Trophoblast cell (in vitro differentiated cells and primary cell): ENCODE data around the gene CFAP126.
"Not testable (repeated sequence)": the region's sequence is repeated elsewhere in the genome, so short reads cannot be mapped to it uniquely, and the experiment has no call there.

ENCODE experiments used
- DNase-seq, 2 donors: peaks; one replicate each; pipeline ENCODE4 v3.0.0-alpha.2; 2016
- H2AFZ ChIP-seq: 2 replicates; pipeline ENCODE4 v1.6.1; 2013; ENCODE audit warnings: low read length, moderate library complexity, mild to moderate bottlenecking; ENCODE audit not compliant: insufficient read depth, poor library complexity
- H2AK5ac ChIP-seq: 2 replicates; pipeline ENCODE4 v1.6.1; 2013; ENCODE audit warnings: mild to moderate bottlenecking, low read length
- H2BK120ac ChIP-seq: 2 replicates; pipeline ENCODE4 v1.6.1; 2013; ENCODE audit warnings: low read length, mild to moderate bottlenecking, moderate library complexity; ENCODE audit not compliant: insufficient read depth, poor library complexity
- H2BK12ac ChIP-seq: 2 replicates; pipeline ENCODE4 v1.6.1; 2013; ENCODE audit warnings: mild to moderate bottlenecking, low read length, moderate library complexity
- H2BK5ac ChIP-seq: 2 replicates; pipeline ENCODE4 v1.6.1; 2013; ENCODE audit warnings: low read length, low read depth, moderate library complexity, mild to moderate bottlenecking; ENCODE audit not compliant: poor library complexity
- H3K14ac ChIP-seq: 2 replicates; pipeline ENCODE4 v1.6.1; 2013; ENCODE audit warnings: mild to moderate bottlenecking, low read length
- H3K18ac ChIP-seq: 2 replicates; pipeline ENCODE4 v1.6.1; 2013; ENCODE audit warnings: mild to moderate bottlenecking, low read length
- H3K23ac ChIP-seq: 2 replicates; pipeline ENCODE4 v1.6.1; 2013; ENCODE audit warnings: low read length
- H3K27ac ChIP-seq: 2 replicates; pipeline ENCODE4 v1.5.1; 2013; ENCODE audit warnings: low read depth, mild to moderate bottlenecking, inconsistent platforms, low read length, moderate library complexity
- H3K27me3 ChIP-seq: 2 replicates; pipeline ENCODE4 v1.6.1; 2013; ENCODE audit warnings: inconsistent platforms, mild to moderate bottlenecking, low read length, moderate library complexity; ENCODE audit not compliant: insufficient read depth
- H3K36me3 ChIP-seq, 2 experiments: 1 replicate in 1 of 2; 2 replicates in 1 of 2; pipeline ENCODE4 v1.6.1; 2013; ENCODE audit warnings: low read length in 2 of 2, mild to moderate bottlenecking in 2 of 2, moderate library complexity in 1 of 2; ENCODE audit not compliant: insufficient read depth in 2 of 2, control insufficient read depth in 1 of 2
- H3K4ac ChIP-seq: 2 replicates; pipeline ENCODE4 v1.6.1; 2013; ENCODE audit warnings: low read depth, mild to moderate bottlenecking, low read length, moderate library complexity
- H3K4me1 ChIP-seq, 2 experiments: 1 replicate in 1 of 2; 2 replicates in 1 of 2; pipeline ENCODE4 v1.6.1; 2013; ENCODE audit warnings: low read length in 2 of 2, mild to moderate bottlenecking in 2 of 2, moderate library complexity in 1 of 2; ENCODE audit not compliant: insufficient read depth in 2 of 2, control insufficient read depth in 1 of 2
- H3K4me2 ChIP-seq: 2 replicates; pipeline ENCODE4 v1.6.1; 2013; ENCODE audit warnings: inconsistent platforms, mild to moderate bottlenecking, low read length, moderate library complexity
- H3K4me3 ChIP-seq: 2 replicates; pipeline ENCODE4 v1.5.1; 2013; ENCODE audit warnings: mild to moderate bottlenecking, low read depth, low read length, inconsistent platforms
- H3K79me1 ChIP-seq: one replicate; pipeline ENCODE4 v1.6.1; 2013; ENCODE audit warnings: low read length
- H3K79me2 ChIP-seq: 2 replicates; pipeline ENCODE4 v1.6.1; 2013; ENCODE audit warnings: low read length, mild to moderate bottlenecking; ENCODE audit not compliant: control insufficient read depth, insufficient read depth, poor library complexity
- H3K9ac ChIP-seq: 2 replicates; pipeline ENCODE4 v1.6.1; 2013; ENCODE audit warnings: mild to moderate bottlenecking, low read length
- H3K9me3 ChIP-seq: 2 replicates; pipeline ENCODE4 v1.6.1; 2013; ENCODE audit warnings: low read depth, mild to moderate bottlenecking, control low read depth, inconsistent platforms, low read length; ENCODE audit not compliant: insufficient read depth
- H4K12ac ChIP-seq: 2 replicates; pipeline ENCODE4 v1.6.1; 2013; ENCODE audit warnings: low read depth, mild to moderate bottlenecking, low read length, moderate library complexity
- H4K8ac ChIP-seq: 2 replicates; pipeline ENCODE4 v1.6.1; 2013; ENCODE audit warnings: low read depth, mild to moderate bottlenecking, low read length, moderate library complexity
- H4K91ac ChIP-seq: one replicate; pipeline ENCODE4 v1.6.1; 2013; ENCODE audit warnings: low read depth, mild to moderate bottlenecking, low read length, moderate library complexity
- WGBS: extraction: QIAGEN DNeasy Blood & Tissue Kit; methylation state at CpG from one replicate; pipeline ENCODE4 v1.1.7; 2013; ENCODE audit warnings: missing lambda C conversion rate; ENCODE audit not compliant: insufficient read length, insufficient coverage; ENCODE audit errors: extremely low coverage; 5-methylcytosine and 5-hydroxymethylcytosine counted together

The CFAP126 gene

GRCh38 chr1:161393151-161393550 is 25.5 kb upstream of the CFAP126 start:
- peaks cover 4% of the 10 kb centered on the region for H3K79me2 ChIP-seq
- no peak overlapping the region for H2BK5ac ChIP-seq
- H3K9me3 ChIP-seq: no peaks in the 10 kb centered on the region
- no peak overlapping the region for H2AK5ac ChIP-seq
- H3K4ac ChIP-seq: no peak overlapping the region
- no peak overlapping the region for H4K12ac ChIP-seq
- DNase-seq: no peak
- H3K4me2 ChIP-seq: no peak overlapping the region
- H2BK120ac ChIP-seq: no peak overlapping the region
- no peak overlapping the region for H2BK12ac ChIP-seq
- peaks cover 0 to 3% of the 10 kb centered on the region in 2 experiments for H3K4me1 ChIP-seq
- H3K23ac ChIP-seq: no peak overlapping the region
- H3K4me3 ChIP-seq: no peak overlapping the region
- no peaks in the 10 kb centered on the region for H3K36me3 ChIP-seq
- H3K27ac ChIP-seq: no peak overlapping the region
- peaks cover 7% of the 10 kb centered on the region for H3K79me1 ChIP-seq
- H4K91ac ChIP-seq: no peak overlapping the region
- H3K27me3 ChIP-seq: no peaks in the 10 kb centered on the region
- H3K18ac ChIP-seq: no peak overlapping the region
- no peak overlapping the region for H3K9ac ChIP-seq
- no peak overlapping the region for H2AFZ ChIP-seq
- H3K14ac ChIP-seq: no peak overlapping the region
- no peak overlapping the region for H4K8ac ChIP-seq

GRCh38 chr1:161391611-161392010 is 23.9 kb upstream of the CFAP126 start:
- no peak overlapping the region for H3K4ac ChIP-seq

GRCh38 chr1:161391136-161391535 is 23.5 kb upstream of the CFAP126 start:
- not testable (repeated sequence) for DNase-seq, H3K9me3 ChIP-seq, H3K79me1 ChIP-seq, H2BK5ac ChIP-seq, H3K23ac ChIP-seq, H4K8ac ChIP-seq, H2AFZ ChIP-seq, H3K4me2 ChIP-seq, H3K4ac ChIP-seq, H2AK5ac ChIP-seq, H2BK120ac ChIP-seq, H3K18ac ChIP-seq, H3K4me1 ChIP-seq, H3K14ac ChIP-seq, H4K12ac ChIP-seq, H2BK12ac ChIP-seq, H3K27ac ChIP-seq, H3K9ac ChIP-seq, H3K79me2 ChIP-seq, H4K91ac ChIP-seq, H3K4me3 ChIP-seq, H3K36me3 ChIP-seq, H3K27me3 ChIP-seq
- WGBS: no CpG with 5 or more reads among the region's 7 CpGs

More at GRCh38 chr1:161391611-161392010, 23.9 kb upstream of the CFAP126 start:
- Histone ChIP-seq H3K14ac (no peak overlapping the region), H3K18ac (no peak overlapping the region), H4K8ac (no peak overlapping the region), H3K79me1 (peaks cover 7% of the 10 kb centered on the region), H3K4me2 (no peak overlapping the region), H3K9ac (no peak overlapping the region), H2BK120ac (no peak overlapping the region), H3K27me3 (no peaks in the 10 kb centered on the region), H4K12ac (no peak overlapping the region), H2BK12ac (no peak overlapping the region), H3K9me3 (no peaks in the 10 kb centered on the region), H3K79me2 (peaks cover 4% of the 10 kb centered on the region), H2AFZ (no peak overlapping the region), H3K36me3 (no peaks in the 10 kb centered on the region), H3K27ac (no peak overlapping the region), H3K23ac (no peak overlapping the region), H2BK5ac (no peak overlapping the region), H3K4me3 (no peak overlapping the region), H4K91ac (no peak overlapping the region), H2AK5ac (no peak overlapping the region), H3K4me1 (peaks cover 0 to 3% of the 10 kb centered on the region in 2 experiments)
- no CpG with 5 or more reads among the region's 8 CpGs for WGBS
- no peak for DNase-seq

GRCh38 chr1:161390559-161390858 is 22.8 kb upstream of the CFAP126 start:
- peak overlapping the region; percentile 77 for H2AFZ ChIP-seq
- DNase-seq: no peak
- H3K18ac ChIP-seq: peak overlapping the region; percentile 50
- H2BK120ac ChIP-seq: peak overlapping the region; percentile 26
- no peak overlapping the region for H3K4ac ChIP-seq
- H3K27ac ChIP-seq: no peak overlapping the region
- no peak overlapping the region for H2AK5ac ChIP-seq
- H4K12ac ChIP-seq: peak overlapping the region; percentile 21
- no peak overlapping the region for H3K23ac ChIP-seq
- peak overlapping the region; percentile 81 for H3K4me3 ChIP-seq
- H3K79me2 ChIP-seq: peaks cover 4% of the 10 kb centered on the region
- no peaks in the 10 kb centered on the region for H3K27me3 ChIP-seq
- H4K8ac ChIP-seq: peak overlapping the region; percentile 64
- H3K9me3 ChIP-seq: no peaks in the 10 kb centered on the region
- peak overlapping the region; percentile 58 for H3K14ac ChIP-seq
- no peaks in the 10 kb centered on the region for H3K36me3 ChIP-seq
- peak overlapping the region; percentile 82 for H3K9ac ChIP-seq
- H3K79me1 ChIP-seq: peaks cover 7% of the 10 kb centered on the region
- no peak overlapping the region for H2BK5ac ChIP-seq
- H3K4me2 ChIP-seq: peak overlapping the region; percentile 97
- H3K4me1 ChIP-seq: peaks cover 0 to 3% of the 10 kb centered on the region in 2 experiments
- no CpG with 5 or more reads among the region's 13 CpGs for WGBS
- H4K91ac ChIP-seq: peak overlapping the region; percentile 49
- no peak overlapping the region for H2BK12ac ChIP-seq
